Activated CD4-positive, alpha-beta memory T cell treated with anti-CD3 and anti-CD28 coated beads, Interleukin-2, amount 10 ng/mL, durations not matched to agents 7 days and 5 days (primary cell): ENCODE data around the gene PAK1. TPM values are rescaled to one million over a fixed set of nuclear protein-coding genes. Genes with fewer than 3 reads are reported as not detected.
"Not testable (repeated sequence)": the region's sequence is repeated elsewhere in the genome, so short reads cannot be mapped to it uniquely, and the experiment has no call there.

Experiments
- CTCF ChIA-PET: fragments of 350-600 bp; sonication (Branson Sonifier 250); formaldehyde crosslinking; loops from one replicate; lab custom pipeline; 2021; ENCODE audit warnings: antibody characterized with exemption, inconsistent platforms; lab: Charles Lee
- POLR2A ChIA-PET: fragments of 350-600 bp; sonication (Branson Sonifier 250); formaldehyde crosslinking; loops from one replicate; lab custom pipeline; 2021; ENCODE audit warnings: antibody characterized with exemption; lab: Charles Lee
- DNase-seq: peaks from one replicate; pipeline ENCODE4 v3.0.0-alpha.2; 2020
- H3K27ac Mint-ChIP-seq: one replicate; pipeline ENCODE4 v1.8.0; 2021; ENCODE audit warnings: mild to moderate bottlenecking, mixed read lengths
- H3K27me3 Mint-ChIP-seq: one replicate; pipeline ENCODE4 v1.8.0; 2021; ENCODE audit warnings: mixed read lengths
- H3K36me3 Mint-ChIP-seq: one replicate; pipeline ENCODE4 v1.8.0; 2021; ENCODE audit warnings: low read depth, mixed read lengths
- H3K4me1 Mint-ChIP-seq: one replicate; pipeline ENCODE4 v1.8.0; 2021; ENCODE audit warnings: mixed read lengths
- H3K4me3 Mint-ChIP-seq: one replicate; pipeline ENCODE4 v1.8.0; 2021; ENCODE audit warnings: mild to moderate bottlenecking, mixed read lengths
- H3K9me3 Mint-ChIP-seq: one replicate; pipeline ENCODE4 v1.8.0; 2021; ENCODE audit warnings: mixed read lengths
- total RNA-seq, 2 experiments: library from RNA; stranded (reverse); gene quantifications; one replicate each; pipeline ENCODE4 v1.2.3, GENCODE V29; 2021

Gene PAK1
- total RNA-seq, 2 experiments from 2014 or later: 47.1 to 48.2 TPM

DNA sequence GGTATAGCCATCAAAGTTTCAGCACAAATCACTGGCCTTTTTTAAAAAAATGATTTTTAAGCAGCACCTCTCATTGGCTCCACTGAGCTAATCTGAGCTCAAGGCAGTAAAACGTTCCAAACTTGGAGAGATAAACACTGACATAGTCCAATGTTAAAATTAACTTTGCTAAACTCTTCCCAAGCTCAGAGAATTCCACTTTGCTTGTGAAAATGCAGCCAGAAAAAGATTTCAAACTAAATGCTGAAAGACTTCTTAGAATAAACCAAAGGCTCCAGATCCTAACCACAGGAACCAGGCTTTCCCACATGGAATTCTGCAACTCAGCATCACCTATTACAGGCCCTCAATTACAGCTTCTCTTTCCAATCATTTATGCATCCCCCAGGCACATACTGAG, 87.7 kb downstream of the PAK1 start:
- ChIA-PET CTCF (interaction anchor here (1.0 kb wide), 1 partner anchor 16 kb away, joined by 3 read pairs; no protein-coding TSS in a partner anchor), POLR2A (no interaction called here)
- no peaks in the 10 kb centered on the region for H3K9me3 Mint-ChIP-seq
- H3K4me1 Mint-ChIP-seq: peaks cover 7% of the 10 kb centered on the region
- H3K36me3 Mint-ChIP-seq: peaks cover 23% of the 10 kb centered on the region
- no peak overlapping the region for H3K4me3 Mint-ChIP-seq
- H3K27me3 Mint-ChIP-seq: no peaks in the 10 kb centered on the region
- no peak overlapping the region for H3K27ac Mint-ChIP-seq
- no peak for DNase-seq

DNA sequence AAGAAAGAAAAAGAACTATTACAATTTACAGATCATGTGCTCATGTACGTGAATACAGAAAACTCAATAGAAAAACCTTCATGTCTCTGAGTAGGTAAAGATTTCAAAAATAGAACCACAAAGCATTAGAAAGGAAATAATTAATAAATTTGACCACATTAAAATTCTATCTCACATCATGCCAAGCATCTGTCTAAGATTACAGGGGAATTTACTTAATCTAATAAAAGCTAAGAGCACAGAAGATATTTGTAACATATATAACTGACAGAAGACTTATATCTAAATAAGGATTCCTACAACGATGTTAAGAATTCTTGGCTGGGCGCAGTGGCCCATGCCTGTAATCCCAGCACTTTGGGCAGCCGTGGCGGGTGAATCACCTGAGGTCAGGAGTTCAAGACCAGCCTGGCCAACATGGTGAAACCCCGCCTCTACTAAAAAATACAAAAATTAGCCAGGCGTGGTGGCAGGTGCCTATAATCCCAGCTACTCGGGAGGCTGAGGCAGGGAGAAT, 88.6 kb downstream of the PAK1 start:
- H3K27me3 Mint-ChIP-seq, H3K4me1 Mint-ChIP-seq, CTCF ChIA-PET, H3K4me3 Mint-ChIP-seq, POLR2A ChIA-PET, H3K27ac Mint-ChIP-seq, H3K9me3 Mint-ChIP-seq, DNase-seq: not testable (repeated sequence)
- H3K36me3 Mint-ChIP-seq: peaks cover 19% of the 10 kb centered on the region

DNA sequence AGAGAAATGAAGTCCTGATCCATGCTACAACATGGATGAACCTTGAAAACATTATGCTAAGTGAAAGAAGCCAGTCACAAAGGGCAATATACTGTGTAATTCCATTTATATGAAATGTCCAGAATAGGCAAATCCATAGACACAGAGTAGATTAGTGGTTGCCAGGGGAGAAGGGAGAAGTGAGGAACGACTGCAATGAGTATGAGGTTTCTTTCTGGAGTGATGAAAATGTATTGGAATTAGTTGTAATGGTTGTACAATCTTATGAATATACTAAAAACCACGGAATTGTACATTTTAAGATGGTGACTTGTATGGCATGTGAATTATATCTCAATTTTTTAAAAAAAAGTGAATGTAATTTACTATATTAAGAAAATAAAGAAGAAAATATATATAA, 89.3 kb downstream of the PAK1 start:
- H3K4me1 Mint-ChIP-seq: peaks cover 9% of the 10 kb centered on the region

DNA sequence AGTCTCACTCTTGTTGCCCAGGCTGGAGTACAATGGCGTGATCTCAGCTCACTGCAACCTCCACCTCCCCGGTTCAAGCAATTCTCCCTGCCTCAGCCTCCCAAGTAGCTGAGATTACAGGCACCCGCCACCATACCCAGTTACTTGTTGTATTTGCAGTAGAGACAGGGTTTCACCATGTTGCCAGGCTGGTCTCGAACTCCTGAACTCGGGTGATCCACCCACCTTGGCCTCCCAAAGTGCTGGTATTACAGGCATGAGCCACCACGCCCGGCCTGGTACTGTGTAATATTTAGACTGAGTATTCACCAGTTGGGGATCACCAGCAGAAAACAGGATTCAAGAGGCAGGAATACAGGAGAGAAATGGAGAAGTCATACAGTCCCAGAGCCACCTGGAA, 90.5 kb downstream of the PAK1 start:
- DNase-seq, H3K4me1 Mint-ChIP-seq, CTCF ChIA-PET, H3K9me3 Mint-ChIP-seq, H3K27ac Mint-ChIP-seq, POLR2A ChIA-PET, H3K4me3 Mint-ChIP-seq, H3K27me3 Mint-ChIP-seq: not testable (repeated sequence)
- peaks cover 17% of the 10 kb centered on the region for H3K36me3 Mint-ChIP-seq

More for the DNA sequence above, 89.3 kb downstream of the PAK1 start:
- POLR2A ChIA-PET: no interaction called here
- Mint-ChIP-seq H3K4me3 (no peak overlapping the region), H3K27me3 (no peaks in the 10 kb centered on the region), H3K36me3 (peaks cover 17% of the 10 kb centered on the region), H3K27ac (no peak overlapping the region), H3K9me3 (no peaks in the 10 kb centered on the region)
- no peak for DNase-seq
- CTCF ChIA-PET: no interaction called here

DNA sequence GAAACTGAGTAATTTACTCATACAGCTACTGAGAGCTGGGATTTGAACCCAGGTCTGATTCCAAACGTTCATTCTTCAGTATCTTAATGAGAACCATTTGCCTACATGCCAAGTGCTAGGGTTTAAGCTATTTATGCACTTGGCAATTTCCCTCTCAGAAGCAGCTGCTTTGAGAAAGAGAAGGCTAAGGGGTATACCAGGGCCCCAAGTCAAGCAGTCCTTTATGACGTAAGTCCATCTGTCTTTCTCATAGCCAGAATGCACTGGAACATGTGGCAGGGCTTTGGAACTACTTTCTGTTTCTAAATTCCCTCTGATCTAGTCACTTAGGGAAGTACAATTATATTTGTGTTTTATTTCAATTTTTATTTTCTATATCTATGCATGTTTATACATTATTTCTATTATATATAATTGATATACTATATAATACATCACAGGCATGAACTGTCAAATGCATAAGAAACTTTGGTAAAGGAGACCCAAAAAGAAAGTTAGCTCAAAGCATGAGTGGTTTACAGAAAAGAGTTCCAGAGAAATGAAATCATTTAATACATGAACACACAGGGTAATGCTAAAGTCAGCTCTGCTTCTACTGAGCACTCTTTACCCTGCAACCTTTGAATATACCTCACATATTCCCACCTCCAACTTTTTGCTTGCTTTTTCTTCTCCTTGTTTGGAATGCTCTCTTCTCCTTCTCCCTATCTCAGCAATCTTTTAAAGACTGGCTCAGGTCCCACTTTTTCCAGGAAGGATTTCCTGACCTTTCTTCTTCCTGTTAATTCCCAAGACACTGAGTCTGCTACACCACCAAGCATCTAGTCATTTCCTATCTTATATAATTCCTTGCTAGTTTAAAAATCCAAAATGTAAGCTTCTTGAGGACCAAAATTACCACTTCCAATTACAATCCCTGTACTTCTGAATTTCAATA, 91.9 kb downstream of the PAK1 start:
- peaks cover 6% of the 10 kb centered on the region for H3K4me1 Mint-ChIP-seq

DNA sequence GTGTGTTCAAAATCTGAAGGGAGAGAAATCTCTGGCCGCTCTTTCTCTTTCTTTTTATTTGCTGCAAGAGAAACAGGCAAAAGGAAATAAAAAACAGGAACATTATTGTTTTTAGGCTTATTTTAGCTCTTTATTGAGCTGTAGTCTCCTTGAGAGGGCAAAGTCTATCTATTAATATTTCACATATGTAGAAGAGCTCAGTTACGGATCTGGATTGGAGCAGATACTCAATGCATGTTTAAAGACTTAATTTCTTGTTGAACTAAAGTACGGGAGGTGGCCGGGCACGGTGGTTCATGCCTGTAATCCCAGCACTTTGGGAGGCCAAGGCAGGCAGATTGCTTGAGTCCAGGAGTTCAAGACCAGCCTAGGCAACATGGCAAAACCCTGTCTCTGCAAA, 94.0 kb downstream of the PAK1 start:
- H3K4me3 Mint-ChIP-seq: no peak overlapping the region
- peaks cover 25% of the 10 kb centered on the region for H3K36me3 Mint-ChIP-seq
- DNase-seq: no peak
- CTCF ChIA-PET: no interaction called here
- H3K4me1 Mint-ChIP-seq: peaks cover 4% of the 10 kb centered on the region
- H3K27ac Mint-ChIP-seq: no peak overlapping the region
- POLR2A ChIA-PET: no interaction called here
- no peaks in the 10 kb centered on the region for H3K27me3 Mint-ChIP-seq
- no peaks in the 10 kb centered on the region for H3K9me3 Mint-ChIP-seq

More for the DNA sequence above, 91.9 kb downstream of the PAK1 start:
- POLR2A ChIA-PET: interaction anchor here (1.1 kb wide), 1 partner anchor 14 kb away, joined by 3 read pairs; no protein-coding TSS in a partner anchor
- DNase-seq: no peak
- CTCF ChIA-PET: no interaction called here
- no peak overlapping the region for H3K4me3 Mint-ChIP-seq
- H3K27ac Mint-ChIP-seq: no peak overlapping the region
- peaks cover 23% of the 10 kb centered on the region for H3K36me3 Mint-ChIP-seq
- H3K9me3 Mint-ChIP-seq: no peaks in the 10 kb centered on the region
- H3K27me3 Mint-ChIP-seq: no peaks in the 10 kb centered on the region

DNA sequence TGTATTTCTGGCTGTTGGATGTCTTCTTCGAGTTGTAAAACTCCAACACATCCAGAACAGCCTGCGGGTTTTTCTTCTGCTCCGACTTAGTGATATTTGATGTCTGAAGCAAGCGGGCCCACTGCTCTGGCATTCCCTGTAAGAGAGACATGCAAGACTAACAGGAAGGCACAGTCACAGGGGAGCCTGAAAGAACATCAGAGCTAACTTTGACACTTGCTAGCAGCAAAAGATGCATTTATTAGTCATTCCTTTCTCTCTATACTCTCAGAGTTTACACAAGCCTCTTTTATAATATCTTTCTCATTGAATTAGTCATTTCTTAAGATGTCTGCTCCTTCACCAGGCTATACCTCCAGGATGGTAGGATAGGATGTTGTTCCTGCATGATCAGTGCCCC, 94.6 kb downstream of the PAK1 start:
- Mint-ChIP-seq H3K27ac (no peak overlapping the region), H3K36me3 (peaks cover 26% of the 10 kb centered on the region), H3K27me3 (no peaks in the 10 kb centered on the region), H3K9me3 (no peaks in the 10 kb centered on the region), H3K4me1 (peaks cover 4% of the 10 kb centered on the region), H3K4me3 (no peak overlapping the region)
- no peak for DNase-seq
- CTCF ChIA-PET: no interaction called here
- POLR2A ChIA-PET: no interaction called here

DNA sequence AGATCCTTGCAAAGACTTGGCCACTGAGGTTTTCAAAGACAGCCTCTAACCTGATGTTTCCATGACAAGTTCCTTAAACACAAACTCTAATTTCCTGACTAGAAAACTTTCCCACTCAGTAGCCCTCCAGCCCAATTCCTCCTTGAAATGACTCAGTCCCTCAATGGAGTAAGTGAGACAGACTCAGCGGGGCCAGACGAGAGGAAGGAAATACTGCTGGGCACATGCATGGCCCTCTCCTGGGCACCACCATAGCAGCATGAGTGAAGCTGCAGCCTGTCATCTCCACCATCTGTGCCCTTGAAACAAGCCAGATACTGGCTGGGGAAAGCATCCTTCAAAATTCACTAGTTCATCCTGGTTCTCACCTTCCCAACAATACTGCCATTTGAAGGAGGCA, 96.2 kb downstream of the PAK1 start:
- ChIA-PET POLR2A (no interaction called here), CTCF (no interaction called here)
- no peaks in the 10 kb centered on the region for H3K27me3 Mint-ChIP-seq
- H3K9me3 Mint-ChIP-seq: no peaks in the 10 kb centered on the region
- H3K27ac Mint-ChIP-seq: no peak overlapping the region
- DNase-seq: no peak
- peaks cover 28% of the 10 kb centered on the region for H3K36me3 Mint-ChIP-seq
- peaks cover 4% of the 10 kb centered on the region for H3K4me1 Mint-ChIP-seq
- no peak overlapping the region for H3K4me3 Mint-ChIP-seq

DNA sequence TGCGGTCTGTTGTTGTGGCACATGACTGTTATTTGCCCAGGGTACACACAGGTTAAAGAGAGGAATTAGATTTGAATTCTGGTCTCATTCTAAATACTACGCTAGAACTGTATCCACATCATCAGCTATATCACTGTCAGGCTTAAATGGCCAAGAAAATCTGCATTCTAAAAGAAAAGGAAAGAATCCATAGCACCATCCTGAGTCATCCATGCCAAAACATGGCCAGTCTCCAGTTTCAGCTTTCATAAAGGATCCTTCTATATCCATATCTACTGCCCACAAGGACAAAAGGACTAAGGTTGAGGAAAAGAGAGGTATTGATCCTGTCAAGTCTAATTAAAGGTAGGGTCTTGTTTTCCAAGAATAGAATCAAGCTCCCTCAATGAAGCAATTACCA, 98.8 kb downstream of the PAK1 start:
- no peak overlapping the region for H3K4me3 Mint-ChIP-seq
- no peak for DNase-seq
- no peak overlapping the region for H3K27ac Mint-ChIP-seq
- ChIA-PET CTCF (no interaction called here), POLR2A (no interaction called here)
- peaks cover 31% of the 10 kb centered on the region for H3K36me3 Mint-ChIP-seq
- H3K27me3 Mint-ChIP-seq: no peaks in the 10 kb centered on the region
- no peaks in the 10 kb centered on the region for H3K9me3 Mint-ChIP-seq
- H3K4me1 Mint-ChIP-seq: no peaks in the 10 kb centered on the region

DNA sequence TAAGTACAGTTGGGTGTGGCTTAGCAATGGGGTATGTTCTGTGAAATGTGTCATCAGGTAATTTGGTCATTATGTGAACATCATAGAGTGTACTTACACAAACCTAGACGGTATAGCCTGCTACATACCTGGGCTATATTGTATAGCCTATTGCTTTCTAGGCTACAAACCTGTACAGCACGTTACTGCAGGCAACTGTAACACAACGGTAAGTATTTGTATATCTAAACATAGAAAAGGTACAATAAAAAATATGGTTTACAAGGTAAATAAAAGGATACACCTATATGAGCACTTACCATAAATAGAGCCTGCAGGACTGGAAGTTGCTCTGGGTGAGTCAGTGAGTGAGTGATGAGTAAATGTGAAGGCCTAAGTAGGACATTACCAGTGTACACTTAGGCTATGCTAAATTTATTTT, 99.3 kb downstream of the PAK1 start:
- ChIA-PET CTCF (no interaction called here), POLR2A (no interaction called here)
- Mint-ChIP-seq H3K9me3 (no peaks in the 10 kb centered on the region), H3K27ac (no peak overlapping the region), H3K36me3 (peaks cover 31% of the 10 kb centered on the region), H3K27me3 (no peaks in the 10 kb centered on the region), H3K4me3 (no peak overlapping the region), H3K4me1 (no peaks in the 10 kb centered on the region)
- DNase-seq: no peak

DNA sequence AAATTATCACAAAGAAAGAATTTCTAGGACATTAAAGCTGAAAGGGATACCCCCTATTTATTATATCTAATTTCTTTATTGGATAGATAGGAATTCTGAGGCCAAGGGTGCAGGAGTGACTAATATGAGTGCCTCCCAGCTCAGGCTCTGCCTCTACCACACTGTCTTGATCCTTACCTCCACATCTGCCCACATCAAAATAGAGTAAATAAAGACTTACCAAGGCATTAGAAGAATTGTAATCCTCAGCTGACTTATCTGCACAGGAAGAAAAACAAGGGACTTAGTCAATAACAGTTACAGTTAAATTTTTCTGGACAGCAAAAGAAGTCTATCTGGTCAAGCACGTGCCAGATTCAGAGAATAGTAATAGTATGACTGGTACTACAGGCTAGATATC, 99.8 kb downstream of the PAK1 start:
- no peak overlapping the region for H3K27ac Mint-ChIP-seq
- ChIA-PET POLR2A (no interaction called here), CTCF (no interaction called here)
- H3K4me1 Mint-ChIP-seq: no peaks in the 10 kb centered on the region
- DNase-seq: no peak
- no peaks in the 10 kb centered on the region for H3K27me3 Mint-ChIP-seq
- H3K4me3 Mint-ChIP-seq: no peak overlapping the region
- no peaks in the 10 kb centered on the region for H3K9me3 Mint-ChIP-seq
- H3K36me3 Mint-ChIP-seq: peaks cover 27% of the 10 kb centered on the region

DNA sequence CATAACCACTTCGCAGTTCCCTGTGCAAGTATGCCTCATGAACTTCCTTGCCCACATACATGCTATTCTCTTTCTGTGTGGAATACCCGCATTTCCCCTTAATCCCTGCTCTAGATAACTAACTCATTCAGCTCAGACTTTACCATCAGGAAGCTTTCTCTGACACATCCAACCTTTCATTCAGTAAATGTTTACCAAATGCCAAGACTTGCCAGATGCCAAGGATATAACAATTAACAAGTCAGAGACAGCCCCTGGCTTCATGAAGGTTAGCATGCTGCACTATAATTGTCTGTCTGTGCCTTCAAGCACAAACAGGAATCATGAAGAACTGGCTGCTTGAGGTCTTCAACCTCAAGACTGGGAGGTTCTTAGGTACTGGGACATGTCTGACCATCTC, 101.2 kb downstream of the PAK1 start:
- Mint-ChIP-seq H3K36me3 (peaks cover 22% of the 10 kb centered on the region), H3K27ac (no peak overlapping the region), H3K27me3 (no peaks in the 10 kb centered on the region), H3K9me3 (no peaks in the 10 kb centered on the region), H3K4me3 (no peak overlapping the region), H3K4me1 (no peaks in the 10 kb centered on the region)
- POLR2A ChIA-PET: no interaction called here
- CTCF ChIA-PET: no interaction called here
- no peak for DNase-seq

DNA sequence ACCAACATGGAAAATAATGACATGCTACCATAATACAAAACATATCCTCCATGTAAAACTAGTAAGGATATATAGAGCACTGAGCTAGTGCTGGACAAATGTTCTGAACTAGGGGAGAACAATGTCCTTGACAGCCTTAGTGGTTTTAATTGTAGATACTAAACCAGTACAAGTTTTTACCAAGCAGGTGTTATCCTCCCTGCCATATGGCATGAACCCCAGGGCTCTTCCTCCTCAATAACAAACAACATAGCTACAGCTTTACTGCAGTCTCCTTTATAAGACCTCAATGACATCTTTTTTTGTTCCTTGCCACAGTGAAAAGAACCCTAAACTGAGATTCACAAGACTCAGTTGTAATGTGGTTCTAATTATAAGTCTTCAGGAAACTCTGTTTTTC, 102.2 kb downstream of the PAK1 start:
- DNase-seq: no peak
- Mint-ChIP-seq H3K27me3 (no peaks in the 10 kb centered on the region), H3K4me1 (no peaks in the 10 kb centered on the region)

More for the DNA sequence above, 102.2 kb downstream of the PAK1 start:
- H3K27ac Mint-ChIP-seq: no peak overlapping the region
- POLR2A ChIA-PET: no interaction called here
- H3K4me3 Mint-ChIP-seq: no peak overlapping the region
- no peaks in the 10 kb centered on the region for H3K9me3 Mint-ChIP-seq
- CTCF ChIA-PET: no interaction called here
- peaks cover 15% of the 10 kb centered on the region for H3K36me3 Mint-ChIP-seq
